ENCODE data around the gene DLEC1. TPM values are rescaled to one million over a fixed set of nuclear protein-coding genes. Genes with fewer than 3 reads are reported as not detected.

Gene DLEC1
- total and polyA plus RNA-seq, 9 donors = 0.17 to 0.87 (median 0.32) TPM

DNA sequence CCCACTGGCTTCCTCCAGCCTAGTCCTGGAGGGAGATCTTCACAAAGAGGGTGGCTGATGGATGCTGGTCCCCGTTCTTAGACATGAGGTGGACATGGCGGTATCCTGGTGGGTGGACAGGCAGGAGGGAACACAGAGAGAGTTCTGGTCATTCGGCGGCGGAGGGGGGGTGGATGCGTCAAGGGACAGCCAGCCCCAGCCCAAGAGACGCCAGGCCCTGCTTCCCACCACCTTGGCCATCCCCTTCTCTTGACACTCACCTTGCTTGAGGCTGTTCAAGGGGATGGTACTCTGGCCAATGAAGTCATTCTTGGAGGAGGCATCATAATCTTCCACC lies 31.3 kb upstream of the DLEC1 start:
- Histone ChIP-seq H3K27me3 (ENCODE audit: control insufficient read depth, insufficient read depth, low read length) (no peaks in the 10 kb centered on the region), H3K4me1 (ENCODE audit: control insufficient read depth, insufficient read depth, low read length) (peaks cover 5% of the 10 kb centered on the region), H3K36me3 (ENCODE audit: control insufficient read depth, insufficient read depth, low read length) (peaks cover 50% of the 10 kb centered on the region), H3K27ac (ENCODE audit: low read length) (no peak overlapping the region), H3K9me3 (replicated peaks; ENCODE audit: control insufficient read depth, low read depth, low read length) (no peaks in the 10 kb centered on the region), H3K4me3 (ENCODE audit: low read length) (no peak overlapping the region)
- DNase-seq = no peak
- WGBS (ENCODE audit: insufficient coverage) = 100% methylated on average over 1 of the region's 7 CpGs

DNA sequence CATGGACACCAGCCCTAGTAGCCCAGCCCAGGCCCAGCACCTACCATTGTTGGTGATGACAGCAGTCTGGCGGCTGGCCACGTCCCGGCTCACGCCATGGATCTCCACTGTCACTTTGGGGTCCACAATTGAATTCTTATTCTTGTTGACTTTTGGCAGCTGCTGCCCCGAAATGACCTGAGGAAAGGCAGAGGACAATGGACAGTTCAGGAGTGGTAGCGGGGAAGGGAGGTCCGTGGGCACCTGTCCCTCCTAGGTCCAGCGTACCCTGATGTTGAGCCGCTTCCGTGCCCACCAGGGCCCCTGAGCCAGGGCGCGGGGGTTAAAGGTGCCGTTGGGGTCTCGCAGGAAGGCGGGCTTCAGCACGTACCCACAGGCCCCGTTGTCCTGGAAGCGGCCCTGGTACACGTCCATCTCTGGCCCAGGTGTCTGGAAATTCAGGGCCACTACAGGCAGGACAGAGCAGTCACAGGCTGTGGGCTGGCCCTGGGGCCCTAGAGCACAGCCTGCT lies 30.8 kb upstream of the DLEC1 start:
- no peak overlapping the region for H3K4me3 ChIP-seq (ENCODE audit: low read length)
- 92% methylated on average over 14 of the region's 19 CpGs for WGBS (ENCODE audit: insufficient coverage)
- H3K36me3 ChIP-seq (ENCODE audit: control insufficient read depth, insufficient read depth, low read length) = peaks cover 50% of the 10 kb centered on the region
- H3K27me3 ChIP-seq (ENCODE audit: control insufficient read depth, insufficient read depth, low read length) = no peaks in the 10 kb centered on the region
- no peaks in the 10 kb centered on the region for H3K9me3 ChIP-seq (replicated peaks; ENCODE audit: control insufficient read depth, low read depth, low read length)
- H3K27ac ChIP-seq (ENCODE audit: low read length) = no peak overlapping the region
- no peak for DNase-seq
- H3K4me1 ChIP-seq (ENCODE audit: control insufficient read depth, insufficient read depth, low read length) = peaks cover 5% of the 10 kb centered on the region

DNA sequence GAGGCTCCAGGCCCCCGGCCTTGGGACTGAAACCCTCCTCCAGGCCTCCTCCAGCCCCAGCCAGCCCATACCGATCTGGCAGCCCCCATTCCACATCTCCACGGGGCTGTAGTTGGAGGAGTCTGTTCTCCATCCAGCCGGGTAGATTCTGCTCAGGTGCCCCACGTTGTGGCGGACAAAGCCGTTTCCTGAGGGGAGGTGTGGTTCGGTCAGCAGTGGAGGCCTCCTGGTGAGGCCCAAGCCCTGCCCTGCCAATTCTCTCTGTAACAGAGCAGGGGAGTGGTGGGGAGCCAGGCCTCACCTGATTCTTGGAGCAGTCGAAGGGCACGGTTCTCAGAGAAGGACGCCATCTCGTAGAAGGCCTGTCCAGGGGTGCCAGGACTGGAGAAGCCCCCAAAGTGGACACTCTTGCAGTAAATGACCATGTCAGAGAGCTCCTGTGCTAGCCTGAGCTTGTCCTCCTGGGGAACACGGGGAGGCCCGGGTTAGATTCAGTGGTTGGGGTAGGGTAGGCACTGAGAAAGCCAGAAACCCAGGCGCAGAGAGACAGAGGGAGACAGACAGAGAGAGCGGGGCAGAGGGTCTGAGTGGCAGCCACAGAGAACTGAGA lies 29.9 kb upstream of the DLEC1 start:
- Histone ChIP-seq H3K4me1 (ENCODE audit: control insufficient read depth, insufficient read depth, low read length) (peaks cover 3% of the 10 kb centered on the region), H3K27me3 (ENCODE audit: control insufficient read depth, insufficient read depth, low read length) (no peaks in the 10 kb centered on the region), H3K36me3 (ENCODE audit: control insufficient read depth, insufficient read depth, low read length) (peaks cover 47% of the 10 kb centered on the region), H3K27ac (ENCODE audit: low read length) (no peak overlapping the region), H3K4me3 (ENCODE audit: low read length) (no peak overlapping the region), H3K9me3 (replicated peaks; ENCODE audit: control insufficient read depth, low read depth, low read length) (no peaks in the 10 kb centered on the region)
- DNase-seq = no peak
- WGBS (ENCODE audit: insufficient coverage) = 80% methylated on average over 14 of the region's 16 CpGs

DNA sequence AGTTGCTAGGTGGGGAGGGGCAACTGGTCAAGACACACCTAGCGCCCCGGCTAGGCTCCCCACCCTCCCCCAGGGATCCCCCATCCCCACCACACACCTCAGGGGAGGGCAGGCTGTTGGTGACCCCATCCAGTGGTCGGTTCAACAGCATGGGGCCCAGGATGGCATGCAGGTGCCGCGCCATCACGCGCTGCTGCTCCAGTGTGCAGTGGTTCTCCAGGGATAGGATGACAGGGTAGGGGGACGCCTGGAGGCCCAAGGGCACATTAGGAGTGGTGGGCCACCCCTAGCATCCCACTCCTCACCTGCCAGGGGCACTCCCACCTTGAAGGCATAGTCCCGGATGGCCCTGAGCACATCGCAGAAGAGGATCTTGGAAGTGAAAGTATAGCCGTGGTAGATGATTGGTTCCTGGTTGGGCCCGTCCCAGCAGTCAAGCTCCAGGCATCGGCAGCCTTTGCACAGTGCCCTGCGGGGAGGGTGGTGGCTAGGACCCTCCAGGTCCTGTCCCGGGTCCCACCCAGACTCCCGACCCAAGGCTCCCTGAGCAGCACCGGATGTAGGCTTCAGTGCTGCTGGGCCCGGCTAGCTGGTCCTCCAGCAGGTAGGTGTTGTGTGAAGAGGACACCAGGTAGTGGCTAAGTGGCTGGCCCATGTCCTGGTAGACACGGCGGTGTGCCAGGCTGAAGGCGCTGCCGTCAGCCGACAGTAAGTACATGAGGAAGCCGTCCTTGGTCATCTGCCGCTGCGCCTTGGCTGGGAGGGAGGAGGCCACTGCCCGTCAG lies 29.0 kb upstream of the DLEC1 start:
- WGBS (ENCODE audit: insufficient coverage) = 90% methylated on average over 19 of the region's 27 CpGs
- Histone ChIP-seq H3K4me3 (ENCODE audit: low read length) (no peak overlapping the region), H3K9me3 (replicated peaks; ENCODE audit: control insufficient read depth, low read depth, low read length) (no peaks in the 10 kb centered on the region), H3K36me3 (ENCODE audit: control insufficient read depth, insufficient read depth, low read length) (peaks cover 47% of the 10 kb centered on the region), H3K4me1 (ENCODE audit: control insufficient read depth, insufficient read depth, low read length) (no peaks in the 10 kb centered on the region), H3K27me3 (ENCODE audit: control insufficient read depth, insufficient read depth, low read length) (no peaks in the 10 kb centered on the region), H3K27ac (ENCODE audit: low read length) (no peak overlapping the region)
- no peak for DNase-seq

DNA sequence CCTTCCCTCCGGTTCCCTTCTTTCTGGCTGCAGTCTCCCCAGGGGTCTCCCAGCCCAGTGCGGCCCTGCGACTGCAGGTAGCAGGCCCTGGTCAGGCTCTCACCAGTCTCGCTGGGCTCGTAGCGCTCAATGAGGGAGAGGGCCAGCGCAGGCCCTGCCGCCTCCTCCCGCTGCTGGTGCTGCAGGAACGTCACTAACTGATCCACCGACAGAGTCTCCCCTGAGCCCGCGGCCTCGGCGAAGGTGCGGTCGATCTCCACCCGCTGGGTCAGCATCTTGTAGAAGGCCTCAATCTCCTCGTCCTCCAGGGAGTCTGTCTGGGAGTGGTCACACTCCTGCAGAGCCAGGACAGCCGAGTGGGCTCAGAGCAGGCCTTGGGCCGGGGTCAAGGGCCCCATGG lies 27.9 kb upstream of the DLEC1 start:
- 83% methylated on average over 21 of the region's 21 CpGs for WGBS (ENCODE audit: insufficient coverage)
- Histone ChIP-seq H3K36me3 (ENCODE audit: control insufficient read depth, insufficient read depth, low read length) (peaks cover 48% of the 10 kb centered on the region), H3K4me1 (ENCODE audit: control insufficient read depth, insufficient read depth, low read length) (no peaks in the 10 kb centered on the region), H3K4me3 (ENCODE audit: low read length) (no peak overlapping the region), H3K27ac (ENCODE audit: low read length) (no peak overlapping the region), H3K9me3 (replicated peaks; ENCODE audit: control insufficient read depth, low read depth, low read length) (no peaks in the 10 kb centered on the region), H3K27me3 (ENCODE audit: control insufficient read depth, insufficient read depth, low read length) (no peaks in the 10 kb centered on the region)
- no peak for DNase-seq

DNA sequence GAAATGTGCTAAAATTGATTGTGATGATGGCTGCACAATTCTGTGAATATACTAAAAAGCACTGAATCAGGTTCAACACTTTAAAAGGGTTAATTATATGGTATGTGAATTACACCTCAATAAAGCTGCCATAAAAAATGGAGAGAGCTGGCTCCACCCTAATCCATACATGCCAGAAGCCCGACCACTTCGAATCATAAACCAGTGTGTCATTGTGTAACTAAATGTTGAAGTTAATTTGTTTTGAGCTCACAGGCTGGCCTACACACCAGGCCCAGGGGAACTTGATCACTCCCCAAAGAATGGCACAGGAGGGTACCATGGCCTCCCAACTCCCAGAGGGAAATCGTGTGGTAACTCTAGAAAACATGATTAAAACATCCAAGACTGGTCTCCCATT lies 23.5 kb upstream of the DLEC1 start:
- no peak overlapping the region for H3K27ac ChIP-seq (ENCODE audit: low read length)
- H3K4me3 ChIP-seq (ENCODE audit: low read length) = no peak overlapping the region
- H3K27me3 ChIP-seq (ENCODE audit: control insufficient read depth, insufficient read depth, low read length) = no peaks in the 10 kb centered on the region
- no peaks in the 10 kb centered on the region for H3K4me1 ChIP-seq (ENCODE audit: control insufficient read depth, insufficient read depth, low read length)
- no CpG with 5 or more reads among the region's 3 CpGs for WGBS (ENCODE audit: insufficient coverage)
- no peaks in the 10 kb centered on the region for H3K9me3 ChIP-seq (replicated peaks; ENCODE audit: control insufficient read depth, low read depth, low read length)
- peaks cover 56% of the 10 kb centered on the region for H3K36me3 ChIP-seq (ENCODE audit: control insufficient read depth, insufficient read depth, low read length)
- no peak for DNase-seq

DNA sequence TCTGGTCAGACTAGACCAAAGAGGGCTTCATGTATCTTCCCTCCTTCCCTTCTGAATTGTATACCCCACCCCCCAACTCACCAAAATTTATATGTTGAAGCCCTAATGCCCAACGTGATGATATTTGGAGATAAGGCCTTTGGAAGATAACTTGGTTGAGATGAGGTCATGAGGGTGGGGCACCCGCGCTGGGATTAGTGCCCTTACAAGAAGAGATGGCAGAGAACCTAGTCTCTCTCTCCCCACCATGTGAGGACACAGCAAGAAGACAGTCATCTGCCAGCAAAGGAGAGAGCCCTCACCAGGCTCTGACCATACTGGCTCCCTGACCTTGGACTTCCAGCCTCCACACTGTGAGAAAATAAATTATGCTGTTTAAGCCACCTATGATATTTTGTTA lies 23.0 kb upstream of the DLEC1 start:
- H3K9me3 ChIP-seq (replicated peaks; ENCODE audit: control insufficient read depth, low read depth, low read length) = no peaks in the 10 kb centered on the region
- peaks cover 51% of the 10 kb centered on the region for H3K36me3 ChIP-seq (ENCODE audit: control insufficient read depth, insufficient read depth, low read length)
- DNase-seq = no peak
- no peak overlapping the region for H3K4me3 ChIP-seq (ENCODE audit: low read length)
- H3K27ac ChIP-seq (ENCODE audit: low read length) = no peak overlapping the region
- H3K27me3 ChIP-seq (ENCODE audit: control insufficient read depth, insufficient read depth, low read length) = no peaks in the 10 kb centered on the region
- H3K4me1 ChIP-seq (ENCODE audit: control insufficient read depth, insufficient read depth, low read length) = no peaks in the 10 kb centered on the region
- no CpG with 5 or more reads among the region's 3 CpGs for WGBS (ENCODE audit: insufficient coverage)

DNA sequence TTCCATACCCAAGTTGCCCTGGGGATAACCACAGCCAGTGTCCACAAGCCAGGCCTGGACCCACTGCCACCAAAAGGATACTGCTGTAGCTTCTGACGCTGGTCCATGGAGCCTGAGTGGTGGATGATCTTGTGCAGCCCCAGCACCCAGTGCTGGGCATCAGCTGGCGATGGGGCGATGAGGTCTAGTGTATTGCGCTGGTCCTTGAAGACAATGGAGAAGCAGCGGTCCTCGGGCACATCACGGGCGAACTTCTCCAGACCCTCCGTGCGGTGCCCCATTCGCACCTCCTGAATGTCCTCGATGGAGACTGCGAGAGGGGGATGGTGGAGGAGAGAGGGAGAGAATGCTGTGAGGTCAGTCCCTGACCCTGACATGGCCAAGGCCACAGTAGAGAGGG lies 22.6 kb upstream of the DLEC1 start:
- no peak for DNase-seq
- Histone ChIP-seq H3K4me3 (ENCODE audit: low read length) (no peak overlapping the region), H3K4me1 (ENCODE audit: control insufficient read depth, insufficient read depth, low read length) (no peaks in the 10 kb centered on the region), H3K36me3 (ENCODE audit: control insufficient read depth, insufficient read depth, low read length) (peaks cover 48% of the 10 kb centered on the region), H3K27ac (ENCODE audit: low read length) (no peak overlapping the region), H3K27me3 (ENCODE audit: control insufficient read depth, insufficient read depth, low read length) (no peaks in the 10 kb centered on the region), H3K9me3 (replicated peaks; ENCODE audit: control insufficient read depth, low read depth, low read length) (no peaks in the 10 kb centered on the region)
- over 99% methylated on average over 13 of the region's 13 CpGs for WGBS (ENCODE audit: insufficient coverage)

DNA sequence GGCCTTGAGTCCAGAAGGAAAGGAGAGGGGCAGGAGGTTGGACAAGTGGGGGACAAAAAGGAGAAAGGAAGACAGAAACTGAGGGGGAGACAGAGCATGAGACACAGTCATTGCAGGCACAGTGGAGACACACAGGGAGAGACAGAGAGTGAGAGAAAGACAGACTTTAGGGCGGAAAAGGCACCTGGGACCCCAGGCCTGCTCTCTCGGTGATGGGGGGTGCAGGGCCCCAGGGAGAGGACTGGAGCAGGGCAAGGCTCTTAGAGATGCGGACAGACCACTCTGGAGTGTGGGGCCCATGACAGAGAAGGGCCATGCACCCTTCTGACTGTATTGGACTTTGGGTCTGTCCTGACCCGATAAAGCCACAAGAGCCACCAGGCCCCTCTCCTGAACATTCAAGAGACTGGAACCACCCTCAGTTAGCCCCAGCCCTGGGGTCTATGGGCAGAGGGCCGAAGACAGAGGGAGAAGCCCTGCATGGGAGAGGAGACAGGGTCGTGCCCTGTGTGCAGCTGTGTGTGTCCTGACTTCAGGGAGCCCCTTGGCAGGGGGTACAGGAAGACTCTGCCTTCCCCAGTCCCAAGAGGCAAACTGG lies 22.1 kb upstream of the DLEC1 start:
- WGBS (ENCODE audit: insufficient coverage) = 84% methylated on average over 4 of the region's 6 CpGs
- H3K36me3 ChIP-seq (ENCODE audit: control insufficient read depth, insufficient read depth, low read length) = peaks cover 48% of the 10 kb centered on the region
- no peak overlapping the region for H3K27ac ChIP-seq (ENCODE audit: low read length)
- no peaks in the 10 kb centered on the region for H3K27me3 ChIP-seq (ENCODE audit: control insufficient read depth, insufficient read depth, low read length)
- H3K4me3 ChIP-seq (ENCODE audit: low read length) = no peak overlapping the region
- H3K9me3 ChIP-seq (replicated peaks; ENCODE audit: control insufficient read depth, low read depth, low read length) = no peaks in the 10 kb centered on the region
- H3K4me1 ChIP-seq (ENCODE audit: control insufficient read depth, insufficient read depth, low read length) = no peaks in the 10 kb centered on the region
- DNase-seq = no peak

DNA sequence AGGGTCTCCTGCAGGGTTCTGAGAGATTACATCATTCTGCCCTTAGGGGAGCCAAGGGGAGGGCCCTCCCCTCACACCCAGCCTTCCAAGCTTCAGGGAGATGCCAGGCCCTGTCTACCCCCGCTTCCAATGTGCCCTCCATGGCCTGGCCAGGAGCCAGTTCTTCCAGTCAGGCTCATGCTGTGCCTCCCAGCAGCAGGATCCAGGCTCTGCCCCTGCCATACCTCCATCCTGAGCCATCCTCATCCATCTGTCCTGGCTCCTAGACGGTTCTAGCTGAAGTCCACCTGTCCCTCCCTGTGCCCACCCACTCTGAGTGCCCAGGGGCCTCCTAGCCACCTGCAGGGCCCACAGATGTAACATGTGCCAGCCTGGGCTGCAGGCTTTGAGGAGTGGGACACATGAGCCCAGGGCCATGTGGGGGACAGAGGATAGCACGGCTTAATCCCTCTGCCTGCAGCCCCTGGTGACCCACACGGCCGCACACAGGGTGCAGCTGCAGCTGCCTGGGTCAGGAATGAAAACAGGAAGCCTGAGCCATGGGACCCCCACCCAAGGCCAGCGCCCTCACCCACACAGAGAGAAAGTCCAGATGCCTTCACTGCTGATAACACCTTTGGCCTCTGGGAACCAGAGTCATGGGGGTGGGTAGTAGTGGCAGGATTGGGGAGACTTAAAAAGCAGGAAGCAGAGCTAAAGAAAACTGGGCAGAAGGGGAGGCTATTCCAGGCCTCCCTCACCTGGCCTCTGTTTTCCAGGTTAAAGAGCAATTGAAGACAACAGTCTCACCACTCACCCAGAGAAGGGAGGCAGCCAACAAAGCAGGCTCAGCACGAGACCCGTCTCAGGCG lies 21.3 kb upstream of the DLEC1 start:
- H3K4me3 ChIP-seq (ENCODE audit: low read length) = no peak overlapping the region
- no peaks in the 10 kb centered on the region for H3K9me3 ChIP-seq (replicated peaks; ENCODE audit: control insufficient read depth, low read depth, low read length)
- no peaks in the 10 kb centered on the region for H3K4me1 ChIP-seq (ENCODE audit: control insufficient read depth, insufficient read depth, low read length)
- no peaks in the 10 kb centered on the region for H3K27me3 ChIP-seq (ENCODE audit: control insufficient read depth, insufficient read depth, low read length)
- no peak for DNase-seq
- WGBS (ENCODE audit: insufficient coverage) = 72% methylated on average over 8 of the region's 9 CpGs
- peaks cover 48% of the 10 kb centered on the region for H3K36me3 ChIP-seq (ENCODE audit: control insufficient read depth, insufficient read depth, low read length)
- no peak overlapping the region for H3K27ac ChIP-seq (ENCODE audit: low read length)
